Mesothelial cell of epicardium (in vitro differentiated cells): ENCODE measurements around the gene LRRC31. TPM values are rescaled to one million over a fixed set of nuclear protein-coding genes. Genes with fewer than 3 reads are reported as not detected.

ENCODE experiments used
- DNase-seq, 2 experiments: peaks; one replicate each; pipeline ENCODE4 v3.0.0; 2021; ENCODE audit warnings: low spot score in 2 of 2; ENCODE audit not compliant: unreplicated experiment in 2 of 2
- H3K27ac Mint-ChIP-seq: 2 replicates; pipeline ENCODE4 v1.8.0; 2021; ENCODE audit warnings: mixed read lengths
- H3K27me3 Mint-ChIP-seq: 2 replicates; pipeline ENCODE4 v1.8.0; 2021; ENCODE audit warnings: low read depth, mixed read lengths
- H3K36me3 Mint-ChIP-seq: 2 replicates; pipeline ENCODE4 v1.8.0; 2021; ENCODE audit warnings: mixed read lengths
- H3K4me1 Mint-ChIP-seq: 2 replicates; pipeline ENCODE4 v1.8.0; 2021; ENCODE audit warnings: mixed read lengths
- H3K4me3 Mint-ChIP-seq: 2 replicates; pipeline ENCODE4 v1.8.0; 2021; ENCODE audit warnings: mild to moderate bottlenecking, moderate library complexity, mixed read lengths
- H3K9me3 Mint-ChIP-seq: 2 replicates; pipeline ENCODE4 v1.8.0; 2021; ENCODE audit warnings: mixed read lengths
- CTCF ChIP-seq: fragments of 200-600 bp; sonication (generic); IDR thresholded peaks from one replicate; pipeline ENCODE4 v1.5.0; 2021; ENCODE audit warnings: antibody characterized with exemption; ENCODE audit not compliant: unreplicated experiment
- total RNA-seq: library from RNA; stranded (reverse); gene quantifications from 3 replicates; pipeline ENCODE4 v1.2.1, GENCODE V29; 2021

Gene LRRC31
- total RNA-seq, 1 donor from 2014 or later = not detected

- no peak for TF ChIP-seq CTCF
- Mint-ChIP-seq H3K9me3 (no peaks in the 10 kb centered on the region), H3K4me1 (no peaks in the 10 kb centered on the region), H3K4me3 (no peak overlapping the region), H3K27me3 (no peaks in the 10 kb centered on the region), H3K36me3 (peaks cover 13% of the 10 kb centered on the region), H3K27ac (no peak overlapping the region)
- no peak for DNase-seq
Observed at GRCh38 chr3:169792359-169792758, 77.4 kb downstream of the LRRC31 start.

GRCh38 chr3:169790687-169791429 lies 78.9 kb downstream of the LRRC31 start:
- no peaks in the 10 kb centered on the region for H3K27me3 Mint-ChIP-seq
- H3K4me3 Mint-ChIP-seq = no peak overlapping the region
- H3K27ac Mint-ChIP-seq = no peak overlapping the region
- no peaks in the 10 kb centered on the region for H3K9me3 Mint-ChIP-seq
- H3K4me1 Mint-ChIP-seq = no peaks in the 10 kb centered on the region
- H3K36me3 Mint-ChIP-seq = peaks cover 13% of the 10 kb centered on the region
- no peak for TF ChIP-seq CTCF
- DNase-seq = no peak

GRCh38 chr3:169790219-169790618 lies 79.5 kb downstream of the LRRC31 start:
- Mint-ChIP-seq H3K27ac (no peak overlapping the region), H3K4me3 (no peak overlapping the region), H3K9me3 (no peaks in the 10 kb centered on the region), H3K27me3 (no peaks in the 10 kb centered on the region), H3K36me3 (peaks cover 16% of the 10 kb centered on the region), H3K4me1 (no peaks in the 10 kb centered on the region)
- DNase-seq = no peak
- TF ChIP-seq CTCF = no peak

Other genes with a start within 250 kb of the LRRC31 start
- gene MECOM, start 206.2 kb downstream of the LRRC31 start, total RNA-seq = 29.2 to 32.8 TPM (median 30.2 TPM) in 3 replicates
- gene TERC, start 104.9 kb downstream of the LRRC31 start, total RNA-seq = 4.7 to 11.8 TPM (median 6.5 TPM) in 3 replicates
- 3.1 to 3.8 TPM (median 3.5 TPM) in 3 replicates for gene ACTRT3, start 100.4 kb downstream of the LRRC31 start, total RNA-seq
- gene MYNN, start 96.5 kb downstream of the LRRC31 start, total RNA-seq = 16.8 to 17.3 TPM (median 17.1 TPM) in 3 replicates
- gene LRRIQ4, start 57.1 kb downstream of the LRRC31 start, total RNA-seq = 0.11 to 0.31 TPM (median 0.16 TPM) in 3 replicates
- 4.3 to 5.3 TPM (median 5.1 TPM) in 3 replicates for gene LRRC34, start 57.0 kb downstream of the LRRC31 start, total RNA-seq
- gene SAMD7, start 41.6 kb upstream of the LRRC31 start, total RNA-seq = not detected in 3 replicates
- gene SEC62, start 96.9 kb upstream of the LRRC31 start, total RNA-seq = 104 to 118 TPM (median 112 TPM) in 3 replicates
- gene GPR160, start 168.1 kb upstream of the LRRC31 start, total RNA-seq = 0.44 to 1.0 TPM (median 0.45 TPM) in 3 replicates